Hematopoietic multipotent progenitor cell (in vitro differentiated cells): ENCODE results near the gene MAP4K3. TPM values are rescaled to one million over a fixed set of nuclear protein-coding genes. Genes with fewer than 3 reads are reported as not detected.
"Not testable (repeated sequence)": the region's sequence is repeated elsewhere in the genome, so short reads cannot be mapped to it uniquely, and the experiment has no call there.

Experiments
- DNase-seq, 3 donors: peaks; one replicate each; pipeline ENCODE4 v3.0.0-alpha.2; 2011 to 2015; ENCODE audit warnings: low read depth in 2 of 3, low spot score in 2 of 3
- total RNA-seq: library from RNA; depleted of rRNA; stranded (reverse); fragments of >200 nt; gene quantifications from one replicate; pipeline ENCODE4 v1.2.3, GENCODE V29; 2012

MAP4K3 gene
- total RNA-seq, 1 donor = 12.4 TPM

DNA sequence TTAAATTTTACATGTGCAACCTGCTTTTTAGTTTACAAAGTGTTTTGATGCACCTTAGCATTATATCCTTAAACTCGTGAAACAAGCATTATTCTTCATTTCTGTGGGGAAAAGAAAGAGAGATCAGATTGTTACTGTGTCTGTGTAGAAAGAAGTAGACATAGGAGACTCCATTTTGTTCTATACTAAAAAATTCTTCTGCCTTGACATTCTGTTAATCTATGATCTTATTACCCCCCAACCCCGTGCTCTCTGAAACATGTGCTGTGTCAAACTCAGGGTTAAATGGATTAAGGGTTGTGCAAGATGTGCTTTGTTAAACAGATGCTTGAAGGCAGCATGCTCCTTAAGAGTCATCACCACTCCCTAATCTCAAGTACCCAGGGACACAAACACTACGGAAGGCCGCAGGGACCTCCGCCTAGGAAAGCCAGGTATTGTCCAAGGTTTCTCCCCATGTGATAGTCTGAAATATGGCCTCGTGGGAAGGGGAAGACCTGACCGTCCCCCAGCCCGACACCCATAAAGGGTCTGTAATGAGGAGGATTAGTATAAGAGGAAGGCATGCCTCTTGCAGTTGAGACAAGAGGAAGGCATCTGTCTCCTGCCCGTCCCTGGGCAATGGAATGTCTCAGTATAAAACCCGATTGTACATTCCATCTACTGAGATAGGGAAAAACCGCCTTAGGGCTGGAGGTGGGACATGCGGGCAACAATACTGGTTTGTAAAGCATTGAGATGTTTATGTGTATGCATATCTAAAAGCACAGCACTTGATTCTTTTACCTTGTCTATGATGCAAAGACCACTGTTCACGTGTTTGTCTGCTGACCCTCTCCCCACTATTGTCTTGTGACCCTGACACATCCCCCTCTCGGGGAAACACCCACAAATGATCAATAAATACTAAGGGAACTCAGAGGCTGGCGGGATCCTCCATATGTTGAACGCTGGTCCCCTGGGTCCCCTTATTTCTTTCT is 115.7 kb downstream of the MAP4K3 start:
- DNase-seq = not testable (repeated sequence)

DNA sequence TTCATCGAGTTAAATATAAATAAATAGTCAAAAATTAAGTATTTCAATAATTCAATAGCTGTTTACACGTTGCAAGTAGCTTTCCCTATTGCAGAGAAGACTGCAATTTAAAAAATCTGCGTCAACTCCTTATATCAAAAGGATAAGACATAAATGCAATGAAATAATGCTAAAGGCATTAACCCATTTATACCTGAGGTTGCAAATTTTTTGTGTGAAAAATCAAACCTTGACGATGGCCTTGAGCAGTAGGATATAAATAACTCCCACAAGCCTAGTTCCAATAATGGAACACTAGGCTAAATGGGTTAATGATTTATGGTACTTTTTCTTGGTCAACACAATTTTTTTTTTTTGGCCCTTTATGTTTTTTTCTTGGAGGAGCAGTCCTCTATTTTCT is 116.9 kb downstream of the MAP4K3 start:
- DNase-seq = no peak

DNA sequence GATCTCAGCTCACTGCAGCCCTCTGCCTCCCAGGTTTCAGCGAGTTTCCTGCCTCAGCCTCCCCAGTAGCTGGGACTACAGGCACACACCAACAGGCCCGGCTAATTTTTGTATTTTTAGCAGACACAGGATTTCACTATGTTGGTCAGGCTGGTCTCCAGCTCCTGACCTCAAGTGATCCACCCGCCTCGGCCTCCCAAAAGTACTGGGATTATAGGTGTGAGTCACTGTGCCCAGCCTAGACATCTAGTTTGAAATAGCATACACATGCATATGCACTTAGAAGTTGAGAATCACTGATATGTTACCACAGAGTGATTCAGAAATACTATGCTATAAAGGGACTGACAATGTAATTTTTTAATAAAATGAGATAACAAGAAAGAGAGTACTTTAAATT is 123.5 kb downstream of the MAP4K3 start:
- DNase-seq = no peak

DNA sequence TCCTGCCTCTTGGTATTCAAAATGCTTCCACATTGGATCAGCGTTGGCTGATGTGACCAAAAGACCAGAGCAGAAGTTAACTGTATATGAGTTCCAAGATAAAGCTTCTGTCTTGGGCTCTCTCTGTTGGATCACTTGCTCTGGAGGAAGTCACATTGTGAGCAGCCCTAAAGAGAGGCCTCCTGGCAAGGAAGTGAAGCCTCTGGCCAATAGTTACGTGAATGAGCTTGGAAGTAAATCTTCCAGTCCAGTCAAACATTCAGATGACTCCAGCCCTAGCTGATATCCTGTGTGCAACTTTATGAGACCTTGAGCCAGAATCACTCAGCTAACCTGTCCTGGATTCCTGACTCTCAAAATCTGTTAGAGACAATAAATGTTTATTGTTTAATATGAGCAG is 125.6 kb downstream of the MAP4K3 start:
- DNase-seq = no peak

DNA sequence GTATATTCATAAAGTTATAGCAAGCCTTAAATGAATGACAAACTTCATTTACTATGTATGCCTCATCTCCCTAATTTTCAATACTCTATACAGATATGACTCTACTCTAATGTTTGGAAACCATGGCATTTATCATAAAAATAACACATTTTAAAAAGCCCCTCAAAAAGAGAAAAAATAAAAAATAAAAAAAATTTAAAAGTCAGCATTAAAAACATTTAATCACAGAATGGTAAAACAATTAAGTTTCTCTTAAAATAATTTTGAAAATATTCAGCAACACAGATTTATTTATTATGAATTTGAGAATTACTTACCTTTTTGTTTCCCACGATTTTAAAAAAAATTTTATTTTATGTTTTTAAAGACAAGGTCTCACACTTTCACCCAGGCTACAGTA is 128.3 kb downstream of the MAP4K3 start:
- DNase-seq = no peak

DNA sequence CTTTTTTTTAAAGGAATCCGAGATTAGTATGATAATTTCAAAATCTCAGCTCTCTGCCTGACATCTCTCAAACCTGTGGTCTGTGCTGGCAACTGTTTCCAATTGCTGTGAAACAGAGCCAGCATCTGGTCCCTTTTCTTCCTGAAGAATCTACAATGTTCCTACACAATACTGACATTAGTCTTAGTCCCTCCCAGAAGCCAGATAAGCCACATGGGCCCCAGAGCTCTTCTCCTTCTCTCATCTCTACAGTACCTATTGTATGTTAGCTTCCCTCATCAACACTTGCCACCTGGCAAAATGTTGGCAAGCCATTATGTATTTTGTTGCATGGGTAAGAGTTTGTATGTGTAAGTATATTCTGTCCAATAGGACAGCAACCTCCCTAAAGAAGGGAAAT is 130.5 kb downstream of the MAP4K3 start:
- no peak for DNase-seq

DNA sequence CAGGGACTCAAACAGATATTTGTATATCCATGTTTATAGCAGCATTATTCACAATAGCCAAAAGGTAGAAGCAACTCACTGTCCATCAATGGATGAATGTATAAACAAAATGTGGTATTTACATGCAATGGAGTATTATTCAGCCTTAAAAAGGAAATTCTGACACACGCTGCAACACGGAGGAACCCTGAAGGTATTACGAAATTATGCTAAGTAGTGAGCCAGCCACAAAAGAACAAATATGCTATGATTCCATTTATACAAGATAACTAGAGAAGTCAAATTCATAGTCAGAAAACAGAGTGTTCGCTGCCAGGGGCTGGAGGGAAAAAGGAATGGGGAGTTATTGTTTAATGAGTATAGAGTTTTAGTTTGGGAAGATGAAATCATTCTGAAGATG is 132.4 kb downstream of the MAP4K3 start:
- no peak for DNase-seq

DNA sequence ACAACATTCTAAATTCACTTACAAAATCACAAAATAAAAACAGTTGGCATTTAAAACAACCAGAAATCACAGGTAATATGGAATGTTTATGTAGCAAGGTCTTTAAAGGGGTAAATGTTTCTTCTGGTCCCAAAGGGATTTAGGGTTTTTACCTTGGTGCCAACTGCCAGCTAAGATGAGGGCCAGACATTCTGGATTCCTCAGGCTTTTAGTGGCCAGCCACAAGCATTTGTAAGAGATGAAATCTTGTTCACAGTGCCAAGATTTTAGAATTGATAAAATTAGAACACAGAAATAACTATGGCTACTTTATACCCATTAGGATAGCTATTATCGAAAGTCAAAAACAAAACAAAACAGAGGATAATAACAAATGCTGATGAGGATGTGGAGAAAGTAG is 132.9 kb downstream of the MAP4K3 start:
- DNase-seq = no peak

DNA sequence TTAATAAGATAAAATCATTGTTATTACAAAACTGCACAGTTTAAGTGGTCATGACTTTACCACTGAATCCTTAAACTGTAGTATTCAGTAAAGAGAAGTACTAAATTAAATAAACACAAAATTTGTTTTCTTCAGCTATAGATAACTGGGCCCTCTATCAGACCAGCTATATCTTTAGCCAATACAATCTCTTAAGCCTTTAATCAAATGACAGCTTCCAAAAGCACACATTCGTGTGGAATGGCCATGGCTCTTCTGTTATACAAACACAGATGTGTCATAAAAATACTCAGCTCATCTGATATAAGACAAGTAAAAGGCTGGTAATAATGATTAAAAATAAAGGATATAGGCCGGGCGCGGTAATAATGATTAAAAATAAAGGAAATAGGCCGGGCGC is 135.7 kb downstream of the MAP4K3 start:
- DNase-seq = no peak

DNA sequence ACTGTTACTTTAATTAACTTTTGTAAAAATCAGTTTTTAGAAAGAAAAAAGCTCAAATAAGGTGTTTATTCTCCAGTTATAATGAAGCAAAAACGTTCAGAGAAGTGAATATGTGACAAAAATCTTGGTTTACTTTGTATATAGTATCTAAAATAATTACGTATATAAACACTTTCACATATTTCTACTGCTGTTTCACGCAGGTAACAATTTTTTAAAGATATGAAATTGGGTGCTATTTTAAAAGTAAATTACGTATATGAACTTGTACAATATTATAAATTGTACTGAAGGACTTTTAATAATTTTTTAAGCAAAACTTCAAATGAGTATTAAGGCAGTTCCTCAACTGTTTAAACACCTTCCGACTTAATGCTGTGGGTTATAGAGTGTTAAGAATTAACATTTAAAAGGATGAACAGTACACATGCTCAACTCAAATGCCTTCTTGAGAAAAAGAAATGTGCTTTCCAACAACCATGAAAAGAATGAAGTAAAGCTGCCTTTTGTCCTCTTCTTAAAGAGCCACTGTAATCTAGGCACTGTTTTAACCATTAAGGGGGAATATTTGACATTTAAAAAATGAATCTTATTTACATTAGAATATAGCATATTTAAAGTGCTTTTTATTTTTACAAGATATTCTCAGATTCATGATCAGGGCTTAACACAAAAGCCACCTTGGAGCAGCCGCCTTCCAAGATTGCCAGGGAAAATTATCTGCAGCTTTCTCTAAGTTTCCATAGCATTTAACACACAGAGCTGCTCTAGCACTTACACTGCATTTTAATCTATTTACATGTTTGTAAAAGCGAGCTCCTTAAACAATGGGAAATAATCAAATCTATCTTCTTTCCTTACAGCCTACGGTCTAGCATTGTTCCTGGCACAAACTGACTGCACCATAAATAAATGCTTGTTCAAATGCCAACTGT is 136.8 kb downstream of the MAP4K3 start:
- no peak for DNase-seq

DNA sequence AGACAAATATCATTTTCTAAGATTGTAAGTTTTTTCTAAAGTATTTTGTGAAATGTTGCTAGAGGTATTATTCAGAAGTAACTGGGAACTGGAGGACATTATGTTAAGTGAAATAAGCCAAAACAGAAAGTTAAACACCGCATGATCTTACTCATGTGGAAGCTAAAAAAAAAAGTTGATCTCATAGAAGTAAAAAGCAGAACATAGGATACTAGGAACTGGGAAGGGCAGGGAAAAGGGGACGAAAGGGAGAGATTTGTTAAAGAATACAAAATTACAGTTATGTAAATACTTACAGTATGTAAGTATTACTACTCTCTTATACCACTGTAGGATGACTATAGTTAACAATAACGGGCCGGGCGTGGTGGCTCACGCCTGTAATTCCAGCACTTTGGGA is 146.7 kb downstream of the MAP4K3 start:
- DNase-seq = no peak

DNA sequence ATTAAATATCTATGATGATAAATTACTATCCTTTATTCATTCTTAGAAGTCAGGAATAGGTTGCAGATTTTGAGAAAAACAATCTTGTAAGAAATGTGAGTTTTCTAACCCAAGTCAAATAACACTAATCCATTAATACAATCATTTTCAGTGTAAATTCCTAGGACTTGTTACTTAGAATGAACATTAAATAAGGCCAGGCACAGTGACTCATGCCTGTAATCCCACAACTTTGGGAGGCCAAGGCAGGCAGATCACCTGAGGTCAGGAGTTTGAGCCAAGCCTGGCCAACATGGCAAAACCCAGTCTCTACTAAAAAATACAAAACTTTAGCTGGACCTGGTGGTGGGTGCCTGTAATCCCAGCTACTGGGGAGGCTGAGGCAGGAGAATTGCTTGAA is 147.5 kb downstream of the MAP4K3 start:
- DNase-seq = no peak

DNA sequence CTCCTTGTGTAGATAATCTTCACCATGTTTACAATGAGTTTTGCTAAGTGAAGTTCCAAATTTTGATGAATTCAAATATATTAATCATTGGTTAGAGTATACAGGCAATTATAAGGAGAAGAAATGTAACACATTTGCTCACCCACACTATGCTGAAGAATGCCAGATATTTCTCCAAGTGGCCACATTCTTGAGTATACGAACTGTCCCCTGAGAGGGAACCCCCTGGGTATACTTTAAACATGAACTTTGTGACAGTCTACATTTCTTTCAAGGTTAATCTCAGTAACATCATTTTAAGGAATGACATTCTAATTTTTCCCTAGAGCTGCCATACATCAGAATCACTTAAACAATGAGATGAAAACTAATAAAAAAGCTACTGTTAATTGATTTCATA is 153.5 kb downstream of the MAP4K3 start:
- no peak for DNase-seq

DNA sequence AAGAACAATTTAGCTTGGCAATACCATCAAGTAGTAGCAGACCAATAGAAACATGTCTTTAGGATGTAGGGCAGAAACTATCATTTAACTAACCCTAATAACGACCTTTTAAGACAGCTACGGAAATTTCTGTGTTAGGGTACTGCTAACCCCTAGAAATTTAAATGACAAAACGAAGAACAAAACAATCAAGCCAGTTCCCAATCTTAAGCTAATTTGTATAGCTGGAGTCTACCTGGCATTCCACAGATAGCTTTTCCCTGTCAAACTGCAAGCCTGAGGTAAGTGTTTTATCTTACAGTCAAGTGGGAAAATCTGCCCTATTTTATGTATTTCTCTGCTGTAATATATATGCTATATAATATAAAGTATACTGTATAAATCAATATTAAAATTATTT is 155.7 kb downstream of the MAP4K3 start:
- no peak for DNase-seq

DNA sequence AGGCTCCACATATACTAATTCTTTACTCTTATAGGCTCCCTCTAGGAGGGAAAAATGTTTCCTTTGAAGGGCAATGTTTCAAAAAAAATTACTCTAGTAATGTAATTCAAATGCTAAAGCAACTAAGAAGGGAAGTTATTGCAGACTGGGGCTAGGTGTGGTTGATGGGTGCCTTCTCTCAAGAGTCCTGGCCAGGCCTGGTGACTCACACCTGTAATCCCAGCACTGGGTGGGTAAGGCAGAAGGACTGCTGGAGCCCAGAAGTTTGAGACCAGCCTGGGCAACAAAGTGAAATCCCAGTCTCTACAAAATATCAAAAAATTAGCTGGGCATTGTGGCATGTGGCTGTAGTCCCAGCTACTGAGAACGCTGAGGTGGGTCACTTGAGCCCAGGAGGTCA is 162.1 kb downstream of the MAP4K3 start:
- no peak for DNase-seq

DNA sequence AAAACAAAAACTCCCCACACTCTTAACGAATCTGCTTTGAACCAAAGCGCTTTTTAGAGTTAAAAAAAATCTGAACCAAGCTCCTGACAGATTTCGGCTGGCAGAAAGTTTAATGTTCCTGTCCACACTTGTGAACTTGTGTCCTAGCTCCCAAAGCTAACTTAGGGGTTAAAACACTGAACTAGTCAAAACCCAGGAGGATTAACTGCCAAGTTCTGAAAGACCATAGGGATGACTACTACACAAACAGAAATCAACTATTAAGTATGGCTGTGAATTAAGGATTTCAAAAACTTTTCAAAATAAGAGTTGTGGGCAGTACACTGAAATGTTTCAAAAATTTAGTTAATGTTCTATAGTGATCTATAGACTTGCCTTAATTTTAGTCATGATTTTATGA is 167.1 kb downstream of the MAP4K3 start:
- DNase-seq = no peak

DNA sequence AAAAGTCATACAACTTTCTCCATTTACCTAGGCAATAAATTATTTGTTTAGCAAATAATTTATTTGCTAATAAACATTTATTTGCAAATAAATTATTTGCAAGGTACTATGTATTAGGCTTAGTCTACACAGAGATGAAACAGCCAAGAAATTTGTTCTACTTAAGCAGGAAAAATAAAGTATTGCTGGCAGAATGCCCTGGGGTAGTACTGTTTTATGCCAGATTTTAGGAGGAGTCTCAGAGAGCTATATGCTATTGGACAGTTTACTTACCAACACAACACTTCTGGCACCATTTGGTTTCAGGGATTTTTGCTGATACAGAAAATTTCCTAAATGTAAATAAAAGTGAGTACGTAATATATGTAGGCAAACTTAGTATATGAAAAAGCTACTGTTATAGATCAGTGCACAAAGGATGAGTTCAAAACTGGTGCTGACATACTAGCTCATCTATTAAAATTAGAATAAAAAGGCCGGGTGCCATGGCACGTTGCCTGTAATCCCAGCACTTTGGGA is 170.1 kb downstream of the MAP4K3 start:
- DNase-seq = no peak

DNA sequence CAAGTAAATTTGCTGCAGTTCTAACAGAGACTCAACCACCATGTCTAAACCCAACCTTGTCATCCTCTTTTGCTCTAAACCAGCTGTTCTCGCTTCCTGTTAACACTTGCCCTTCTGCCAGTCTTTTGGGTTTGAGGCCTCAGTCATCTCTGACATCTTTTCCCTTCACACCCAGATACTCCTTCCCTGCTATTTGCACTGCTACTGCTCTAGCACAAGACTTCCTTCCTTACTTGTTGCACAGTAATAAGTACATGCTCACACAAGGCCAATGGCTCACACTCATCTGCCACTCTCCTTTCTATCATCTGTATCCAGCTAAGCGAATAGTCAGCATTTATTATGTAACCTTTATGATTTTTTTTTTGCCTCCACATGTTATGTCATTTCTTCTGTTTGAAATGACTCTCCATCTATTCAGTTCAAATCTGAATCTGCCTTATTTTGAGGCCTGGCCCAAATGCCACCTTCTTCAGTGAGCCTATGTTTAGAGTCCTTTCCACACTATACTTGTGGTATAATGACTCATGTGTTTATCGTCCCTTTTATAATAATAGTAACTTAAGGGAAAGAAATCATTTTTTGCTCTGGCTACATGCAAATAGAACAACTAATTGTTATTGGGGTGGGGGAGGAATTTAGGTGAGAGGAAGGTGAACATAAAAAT is 170.8 kb downstream of the MAP4K3 start:
- no peak for DNase-seq

DNA sequence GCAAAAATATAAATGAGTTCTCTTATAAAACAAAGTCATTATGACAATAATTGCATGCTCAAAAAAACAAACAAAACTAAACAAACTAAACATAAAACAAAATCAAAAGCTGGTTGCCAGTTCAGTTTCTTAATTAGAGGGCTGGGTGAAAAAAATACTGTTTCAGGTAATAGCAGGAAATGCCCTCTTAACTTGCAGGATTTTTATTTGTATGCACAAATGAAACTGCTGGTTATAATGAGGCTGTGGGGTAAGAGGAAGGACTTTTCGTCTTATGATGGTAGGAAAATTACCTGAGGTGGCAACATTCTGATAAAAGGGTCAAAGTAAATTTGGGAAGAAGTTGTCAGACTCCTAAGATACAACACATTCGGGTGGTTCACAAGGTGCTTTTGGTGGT is 171.8 kb downstream of the MAP4K3 start:
- DNase-seq = no peak

DNA sequence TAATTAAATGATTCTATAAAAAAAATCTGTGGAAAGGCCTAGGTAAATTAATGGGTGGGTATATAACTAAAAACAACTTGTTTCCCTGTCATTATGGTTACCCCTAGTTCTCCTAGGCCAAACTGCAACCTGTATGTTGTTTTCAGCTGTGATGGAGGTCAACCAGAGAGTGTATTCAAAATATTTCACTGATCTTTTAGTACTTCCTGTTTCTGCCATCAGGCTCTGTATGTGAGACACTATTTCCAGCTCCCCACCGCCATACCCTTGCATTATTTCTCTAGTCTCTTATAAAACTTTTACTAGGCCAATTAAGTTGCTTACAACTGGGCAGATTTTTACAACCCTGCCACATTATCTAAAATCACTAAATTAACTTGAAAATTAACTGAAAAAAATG is 172.4 kb downstream of the MAP4K3 start:
- no peak for DNase-seq

DNA sequence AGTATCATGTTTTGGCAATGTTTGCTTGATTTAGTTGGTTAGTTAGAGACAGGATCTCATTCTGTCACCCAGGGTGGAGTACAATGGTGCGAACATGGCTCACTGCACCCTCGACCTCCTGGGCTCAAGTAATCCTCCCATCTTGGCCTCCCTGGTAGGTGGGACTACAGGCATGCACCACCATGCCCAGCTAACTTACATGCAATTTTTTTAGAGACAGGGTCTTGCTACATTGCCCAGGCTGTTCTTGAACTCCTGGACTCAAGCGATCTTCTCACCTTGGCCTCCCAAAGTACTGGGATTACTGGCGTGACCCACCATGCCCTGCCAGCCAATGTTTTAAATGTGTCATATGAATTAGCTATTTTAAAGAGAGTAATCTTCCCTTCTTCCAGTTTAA is 177.0 kb downstream of the MAP4K3 start:
- no peak for DNase-seq
